Uterus (tissue), 2 donors: Measurements from ENCODE around the gene RRAD.

Source experiments
- CTCF ChIP-seq, 4 experiments: fragments of 200-600 bp in 2 of 4; fragments of 450-650 bp in 2 of 4; sonication (generic) in 2 of 4; IDR thresholded peaks; one replicate each; pipeline ENCODE4 v1.5.1; 2016 to 2019; ENCODE audit warnings: antibody characterized with exemption in 4 of 4, mild to moderate bottlenecking in 2 of 4, moderate library complexity in 1 of 4
- POLR2A ChIP-seq, 2 donors: fragments of 450-650 bp; IDR thresholded peaks; one replicate each; pipeline ENCODE4 v1.6.1; 2016; ENCODE audit warnings: antibody characterized with exemption in 2 of 2, mild to moderate bottlenecking in 1 of 2, moderate library complexity in 1 of 2

DNA sequence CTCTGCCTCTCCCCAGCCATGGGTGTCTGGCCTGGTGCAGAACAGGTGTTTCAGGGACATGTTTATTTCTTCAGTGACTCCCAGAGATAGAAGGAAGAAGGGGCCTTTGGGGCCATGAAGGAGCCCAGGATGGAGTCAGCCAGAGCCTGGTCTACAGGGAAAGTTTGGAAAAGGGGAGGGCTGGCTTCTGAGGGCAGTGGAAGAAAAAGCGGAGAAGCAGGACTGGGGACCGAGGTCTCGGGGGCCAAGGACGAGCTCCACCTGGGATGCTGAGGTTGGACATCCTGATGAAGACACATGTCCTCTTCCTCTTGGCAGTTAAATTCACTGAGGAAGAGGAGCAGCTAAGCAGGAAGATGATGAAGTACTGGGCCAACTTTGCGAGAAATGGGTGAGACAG lies 17.6 kb upstream of the RRAD start:
- no peak for TF ChIP-seq CTCF (IDR thresholded peaks at IDR 0.05)
- TF ChIP-seq POLR2A (IDR thresholded peaks at IDR 0.05) = no peak
